A673 (cell line): ENCODE results near the gene ANAPC2. TPM values are rescaled to one million over a fixed set of nuclear protein-coding genes. Genes with fewer than 3 reads are reported as not detected.

Source experiments
- BruUV-seq: library from RNA; stranded (reverse); fragments of 400-500 nt; replicated peaks from 2 replicates; lab custom pipeline; 2021; lab: Mats Ljungman, UMichigan
- CTCF ChIA-PET: fragments of 300-600 bp; sonication (Branson Sonifier 250); formaldehyde crosslinking; loops from one replicate; lab custom pipeline; 2022; ENCODE audit warnings: antibody characterized with exemption; lab: Charles Lee
- POLR2A ChIA-PET: fragments of 300-600 bp; sonication (Branson Sonifier 250); formaldehyde crosslinking; loops from one replicate; lab custom pipeline; 2022; ENCODE audit warnings: antibody characterized with exemption; ENCODE audit not compliant: low non-redundant PET; lab: Charles Lee
- DNase-seq: peaks from one replicate; pipeline ENCODE4 v3.0.0-alpha.2; 2015; ENCODE audit warnings: low spot score
- H3K27ac ChIP-seq: fragments of 200-600 bp; sonication (generic); 2 replicates; pipeline ENCODE4 v1.5.1; 2016; ENCODE audit warnings: mixed run types, low read depth, mild to moderate bottlenecking, mixed read lengths, antibody characterized with exemption, low read length; ENCODE audit not compliant: poor library complexity, severe bottlenecking
- H3K27me3 ChIP-seq: fragments of 200-600 bp; sonication (generic); replicated peaks from 2 replicates; pipeline ENCODE4 v1.6.1; 2017; ENCODE audit warnings: mixed run types, low read depth, mild to moderate bottlenecking, mixed read lengths, antibody characterized with exemption, low read length; ENCODE audit not compliant: insufficient read depth, poor library complexity
- H3K36me3 ChIP-seq: fragments of 200-600 bp; sonication (generic); 2 replicates; pipeline ENCODE4 v1.6.1; 2016; ENCODE audit warnings: mixed run types, mild to moderate bottlenecking, mixed read lengths, antibody characterized with exemption, low read length; ENCODE audit not compliant: insufficient read depth, poor library complexity, severe bottlenecking
- H3K4me1 ChIP-seq: fragments of 200-600 bp; sonication (generic); 2 replicates; pipeline ENCODE4 v1.6.1; 2017; ENCODE audit warnings: mixed run types, mild to moderate bottlenecking, mixed read lengths, antibody characterized with exemption, low read length; ENCODE audit not compliant: insufficient read depth, poor library complexity, severe bottlenecking
- H3K4me3 ChIP-seq: fragments of 200-600 bp; sonication (generic); 2 replicates; pipeline ENCODE4 v1.5.1; 2016; ENCODE audit warnings: low read depth, mixed run types, mild to moderate bottlenecking, mixed read lengths, low read length; ENCODE audit not compliant: poor library complexity, severe bottlenecking
- H3K9me3 ChIP-seq: fragments of 200-600 bp; sonication (generic); 2 replicates; pipeline ENCODE4 v1.6.1; 2016; ENCODE audit warnings: mixed run types, low read depth, mild to moderate bottlenecking, mixed read lengths, antibody characterized with exemption, low read length; ENCODE audit not compliant: poor library complexity, severe bottlenecking
- CTCF ChIP-seq: fragments of 300-800, 200-600 bp; sonication (generic); conservative IDR thresholded peaks from 2 replicates; pipeline ENCODE4 v1.5.1; 2017; ENCODE audit warnings: low read depth, mild to moderate bottlenecking, antibody characterized with exemption, low read length, moderate library complexity, mixed read lengths
- EZH2 ChIP-seq: fragments of 200-600 bp; sonication (generic); IDR thresholded peaks from 2 replicates; pipeline ENCODE4 v1.6.1; 2017; ENCODE audit warnings: borderline replicate concordance, low read depth, mild to moderate bottlenecking, mixed read lengths, antibody characterized with exemption, low read length; ENCODE audit not compliant: poor library complexity, severe bottlenecking
- intact Hi-C: fragments of 100-400 bp; cut with micrococcal nuclease; formaldehyde crosslinking; loops from one replicate; pipeline ENCODE4 v1.10.0; 2022; ENCODE audit not compliant: unreplicated experiment
- total RNA-seq: library from RNA; stranded (reverse); gene quantifications from 2 replicates; pipeline ENCODE4 v1.2.3, GENCODE V29; 2021

The ANAPC2 gene
- total RNA-seq, 1 experiment from 2014 or later = 49.6 TPM

- Histone ChIP-seq H3K4me3 (no peak overlapping the region), H3K27me3 (no peaks in the 10 kb centered on the region), H3K36me3 (peaks cover 5% of the 10 kb centered on the region), H3K27ac (no peak overlapping the region), H3K4me1 (no peaks in the 10 kb centered on the region), H3K9me3 (no peaks in the 10 kb centered on the region)
- ChIA-PET POLR2A (interaction anchor here (0.5 kb wide), 1 partner anchor 83 kb away, joined by 6 read pairs; no protein-coding TSS in a partner anchor), CTCF (interaction anchor here (0.6 kb wide), 1 partner anchor 168 kb away, joined by 4 read pairs; no protein-coding TSS in a partner anchor)
- intact Hi-C loops = no loop called here
- BruUV-seq = no TSS peak
- no peak for DNase-seq
- TF ChIP-seq EZH2 (no peak), CTCF (no peak)
These were observed 26.3 kb upstream of the ANAPC2 start for GRCh38 chr9:137214620-137215019.

- Histone ChIP-seq H3K27ac (no peak overlapping the region), H3K36me3 (peaks cover 5% of the 10 kb centered on the region), H3K4me1 (no peaks in the 10 kb centered on the region), H3K4me3 (no peak overlapping the region), H3K27me3 (no peaks in the 10 kb centered on the region), H3K9me3 (no peaks in the 10 kb centered on the region)
- intact Hi-C loops = no loop called here
- no TSS peak for BruUV-seq
- DNase-seq = no peak
- TF ChIP-seq CTCF (no peak), EZH2 (no peak)
- ChIA-PET POLR2A (interaction anchor here (0.6 kb wide), 1 partner anchor 11 kb away, joined by 8 read pairs; no protein-coding TSS in a partner anchor), CTCF (interaction anchor here (0.8 kb wide), 1 partner anchor 12 kb away, joined by 4 read pairs; no protein-coding TSS in a partner anchor)
These were observed 25.1 kb upstream of the ANAPC2 start for GRCh38 chr9:137213160-137214060.

GRCh38 chr9:137212520-137212919 is 24.2 kb upstream of the ANAPC2 start:
- Histone ChIP-seq H3K27ac (no peak overlapping the region), H3K27me3 (no peaks in the 10 kb centered on the region), H3K4me3 (no peak overlapping the region), H3K9me3 (no peaks in the 10 kb centered on the region), H3K4me1 (no peaks in the 10 kb centered on the region), H3K36me3 (peaks cover 5% of the 10 kb centered on the region)
- intact Hi-C loops = no loop called here
- no TSS peak for BruUV-seq
- no peak for TF ChIP-seq CTCF
- TF ChIP-seq EZH2 = no peak
- CTCF ChIA-PET = interaction anchor here (0.8 kb wide), 1 partner anchor 12 kb away, joined by 4 read pairs; no protein-coding TSS in a partner anchor
- DNase-seq = no peak
- POLR2A ChIA-PET = interaction anchor here (0.6 kb wide), 1 partner anchor 10 kb away, joined by 8 read pairs; no protein-coding TSS in a partner anchor
